ENCODE measurements around the gene SDHB. TPM values are rescaled to one million over a fixed set of nuclear protein-coding genes. Genes with fewer than 3 reads are reported as not detected.

Gene SDHB
- polyA plus RNA-seq, 3 donors: 116 to 275 (median 241) TPM

GRCh38 chr1:16981269-16981849 is 72.5 kb downstream of the SDHB start:
- H3K27me3 Mint-ChIP-seq (ENCODE audit: low read depth in 3 of 3): peaks cover 43 to 53% (median 50%) of the 10 kb centered on the region in 3 donors
- peaks cover 17 to 18% of the 10 kb centered on the region in 2 donors for H3K36me3 Mint-ChIP-seq
- TF ChIP-seq CTCF (IDR thresholded peaks at IDR 0.05): no peak
- Histone ChIP-seq H3K36me3 (replicated peaks in 1 of 2; ENCODE audit: control insufficient read depth in 1 of 2, insufficient read depth in 2 of 2, low read length in 2 of 2) (peaks cover 9% of the 10 kb centered on the region in 2 donors), H3K79me2 (ENCODE audit: insufficient read depth, low read length) (no peaks in the 10 kb centered on the region), H3K27me3 (ENCODE audit: control insufficient read depth in 2 of 2, insufficient read depth in 2 of 2, low read length in 2 of 2) (peaks cover 9 to 37% of the 10 kb centered on the region in 2 donors), H3K9me3 (replicated peaks in 1 of 2; ENCODE audit: control insufficient read depth in 1 of 2, insufficient read depth in 1 of 2, low read length in 2 of 2) (peaks cover 0 to 10% of the 10 kb centered on the region in 2 donors), H3K4me2 (replicated peaks; ENCODE audit: extremely low read depth, low read length, poor library complexity, severe bottlenecking) (no peak overlapping the region), H3K27ac (ENCODE audit: low read depth in 1 of 2, low read length in 2 of 2) (no peak overlapping the region), H3K4me1 (ENCODE audit: control insufficient read depth in 1 of 2, insufficient read depth in 2 of 2, low read length in 2 of 2) (peaks cover 3 to 10% of the 10 kb centered on the region in 2 donors), H3K9ac (ENCODE audit: insufficient read depth, low read length, poor library complexity, severe bottlenecking) (no peak overlapping the region), H2AFZ (ENCODE audit: insufficient read depth, low read depth, low read length, poor library complexity, severe bottlenecking) (no peak overlapping the region), H4K20me1 (ENCODE audit: insufficient read depth, low read length) (no peaks in the 10 kb centered on the region), H3K4me3 (replicated peaks in 1 of 3; ENCODE audit: low read depth in 2 of 3, low read length in 3 of 3) (no peak overlapping the region)
- H3K27ac Mint-ChIP-seq: no peak overlapping the region
- intact Hi-C loops (cut with micrococcal nuclease): no loop called here
- peak overlapping the region in 1 of 2 donors; percentile 85 for H3K4me3 Mint-ChIP-seq
- peaks cover 10% of the 10 kb centered on the region for H3K4me1 Mint-ChIP-seq
- no peak for DNase-seq
- H3K9me3 Mint-ChIP-seq: peaks cover 0 to 9% (median 2%) of the 10 kb centered on the region in 7 donors
- WGBS (ENCODE audit: insufficient coverage): 92% methylated on average over 7 of the region's 10 CpGs

GRCh38 chr1:16980473-16981268 is 73.2 kb downstream of the SDHB start, which contains the start of gene MFAP2:
TSS of gene MFAP2 (minus strand) at chr1:16980620. CDS start at chr1:16978273, 2,347 bp downstream.
- Histone ChIP-seq H3K4me1 (ENCODE audit: control insufficient read depth in 1 of 2, insufficient read depth in 2 of 2, low read length in 2 of 2) (peaks cover 3 to 10% of the 10 kb centered on the region in 2 donors), H3K9me3 (replicated peaks in 1 of 2; ENCODE audit: control insufficient read depth in 1 of 2, insufficient read depth in 1 of 2, low read length in 2 of 2) (peaks cover 0 to 10% of the 10 kb centered on the region in 2 donors), H3K79me2 (ENCODE audit: insufficient read depth, low read length) (no peaks in the 10 kb centered on the region), H3K4me3 (replicated peaks in 1 of 3; ENCODE audit: low read depth in 2 of 3, low read length in 3 of 3) (no peak within 1 kb of the TSS), H3K9ac (ENCODE audit: insufficient read depth, low read length, poor library complexity, severe bottlenecking) (peak within 1 kb of the TSS; percentile 4), H3K27me3 (ENCODE audit: control insufficient read depth in 2 of 2, insufficient read depth in 2 of 2, low read length in 2 of 2) (peaks cover 9 to 37% of the 10 kb centered on the region in 2 donors), H4K20me1 (ENCODE audit: insufficient read depth, low read length) (no peaks in the 10 kb centered on the region), H3K36me3 (replicated peaks in 1 of 2; ENCODE audit: control insufficient read depth in 1 of 2, insufficient read depth in 2 of 2, low read length in 2 of 2) (peaks cover 2% of the 10 kb centered on the region in 2 donors), H3K27ac (ENCODE audit: low read depth in 1 of 2, low read length in 2 of 2) (no peak within 1 kb of the TSS), H2AFZ (ENCODE audit: insufficient read depth, low read depth, low read length, poor library complexity, severe bottlenecking) (no peak within 1 kb of the TSS), H3K4me2 (replicated peaks; ENCODE audit: extremely low read depth, low read length, poor library complexity, severe bottlenecking) (no peak within 1 kb of the TSS)
- no peak for TF ChIP-seq CTCF (IDR thresholded peaks at IDR 0.05)
- Mint-ChIP-seq H3K4me3 (peak within 1 kb of the TSS; percentile 37 to 85), H3K27me3 (ENCODE audit: low read depth in 3 of 3) (peaks cover 43 to 53% (median 50%) of the 10 kb centered on the region in 3 donors), H3K27ac (no peak within 1 kb of the TSS), H3K36me3 (peaks cover 10 to 14% of the 10 kb centered on the region in 2 donors), H3K9me3 (peaks cover 0 to 9% (median 2%) of the 10 kb centered on the region in 7 donors), H3K4me1 (peaks cover 10% of the 10 kb centered on the region)
- 15% methylated on average over 31 of the region's 53 CpGs for WGBS (ENCODE audit: insufficient coverage)
- no peak for DNase-seq
- intact Hi-C loops (cut with micrococcal nuclease): no loop called here

Data from CD14-positive monocyte (primary cell).